WERI-Rb-1 (cell line): ENCODE data around the gene POC5.

ENCODE experiments used
- DNase-seq: peaks from one replicate; pipeline ENCODE4 v3.0.0-alpha.2; 2020
- H3K27ac ChIP-seq: fragments of 250-450 bp; sonication (Bioruptor Pico); 2 replicates; pipeline ENCODE4 v1.5.1; 2020; ENCODE audit warnings: mild to moderate bottlenecking, moderate library complexity
- H3K27me3 ChIP-seq: fragments of 250-450 bp; sonication (Bioruptor Pico); 2 replicates; pipeline ENCODE4 v1.5.1; 2021; ENCODE audit warnings: mild to moderate bottlenecking, low read depth, moderate library complexity; ENCODE audit not compliant: insufficient read depth, severe bottlenecking
- H3K36me3 ChIP-seq: fragments of 250-450 bp; sonication (Bioruptor Pico); 2 replicates; pipeline ENCODE4 v1.5.1; 2020; ENCODE audit warnings: mild to moderate bottlenecking, moderate library complexity
- H3K4me3 ChIP-seq: 2 replicates; pipeline ENCODE4 v1.5.1; 2011; ENCODE audit warnings: low read depth, mild to moderate bottlenecking, control low read depth, low read length
- H3K9me3 ChIP-seq: fragments of 250-450 bp; sonication (Bioruptor Pico); 2 replicates; pipeline ENCODE4 v1.5.1; 2021; ENCODE audit warnings: mild to moderate bottlenecking, moderate library complexity; ENCODE audit not compliant: severe bottlenecking
- CTCF ChIP-seq: IDR thresholded peaks from 2 replicates; pipeline ENCODE4 v1.5.1; 2011; ENCODE audit warnings: low read depth, mild to moderate bottlenecking, control low read depth, inconsistent platforms, low read length

Gene POC5

DNA sequence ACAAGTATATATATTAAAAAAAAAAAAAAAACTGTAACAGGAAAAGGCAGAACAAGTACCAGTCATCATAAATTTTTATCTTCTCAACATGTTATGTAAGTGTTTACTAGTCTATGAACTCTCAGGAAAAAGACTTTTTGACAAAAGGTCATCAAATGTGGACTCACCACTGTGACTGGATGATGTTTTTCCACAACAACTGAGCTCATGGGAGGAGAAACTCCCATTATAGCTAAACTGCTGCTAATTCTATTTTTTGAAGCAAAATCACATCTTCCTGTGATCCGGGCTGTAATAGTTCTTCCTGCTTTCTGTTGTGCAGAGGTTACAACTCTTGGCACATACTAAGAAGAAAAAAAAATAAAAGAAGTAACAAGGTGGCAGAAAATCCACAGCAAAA, 39.6 kb downstream of the POC5 start:
- Histone ChIP-seq H3K27me3 (no peaks in the 10 kb centered on the region), H3K36me3 (no peaks in the 10 kb centered on the region; the same call in 1 of the 2 replicates), H3K9me3 (no peaks in the 10 kb centered on the region), H3K27ac (no peak overlapping the region), H3K4me3 (no peak overlapping the region)
- no peak for TF ChIP-seq CTCF
- no peak for DNase-seq

GRCh38 chr5:75675783-75676182, 41.5 kb downstream of the POC5 start:
- no peak for TF ChIP-seq CTCF
- no peaks in the 10 kb centered on the region for H3K27me3 ChIP-seq
- H3K9me3 ChIP-seq: no peaks in the 10 kb centered on the region
- H3K27ac ChIP-seq: no peak overlapping the region
- DNase-seq: no peak
- no peak overlapping the region for H3K4me3 ChIP-seq
- no peaks in the 10 kb centered on the region; the same call in 1 of the 2 replicates for H3K36me3 ChIP-seq

DNA sequence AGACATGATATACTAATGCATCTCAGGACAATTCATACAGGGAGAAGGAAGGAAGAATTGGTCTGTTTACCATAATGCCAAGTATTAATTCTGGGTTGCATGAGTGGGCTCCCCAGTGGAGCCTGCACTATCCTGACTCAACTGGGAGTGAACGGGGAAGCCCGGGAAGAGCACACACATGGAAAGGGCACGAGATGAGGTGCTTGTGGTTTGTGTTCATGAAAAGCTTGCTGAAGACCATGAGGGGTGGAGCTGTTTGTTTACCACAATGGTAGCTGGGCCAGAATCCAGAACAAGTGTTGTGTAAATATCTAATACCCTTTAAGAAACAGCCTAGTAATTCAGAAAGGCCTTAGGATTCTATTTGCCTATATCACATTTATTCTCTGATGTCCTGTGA, 44.6 kb downstream of the POC5 start:
- H3K36me3 ChIP-seq: no peaks in the 10 kb centered on the region; the same call in 1 of the 2 replicates
- no peak overlapping the region for H3K4me3 ChIP-seq
- no peak for DNase-seq
- H3K27me3 ChIP-seq: no peaks in the 10 kb centered on the region
- H3K9me3 ChIP-seq: no peaks in the 10 kb centered on the region
- no peak overlapping the region for H3K27ac ChIP-seq
- no peak for TF ChIP-seq CTCF

DNA sequence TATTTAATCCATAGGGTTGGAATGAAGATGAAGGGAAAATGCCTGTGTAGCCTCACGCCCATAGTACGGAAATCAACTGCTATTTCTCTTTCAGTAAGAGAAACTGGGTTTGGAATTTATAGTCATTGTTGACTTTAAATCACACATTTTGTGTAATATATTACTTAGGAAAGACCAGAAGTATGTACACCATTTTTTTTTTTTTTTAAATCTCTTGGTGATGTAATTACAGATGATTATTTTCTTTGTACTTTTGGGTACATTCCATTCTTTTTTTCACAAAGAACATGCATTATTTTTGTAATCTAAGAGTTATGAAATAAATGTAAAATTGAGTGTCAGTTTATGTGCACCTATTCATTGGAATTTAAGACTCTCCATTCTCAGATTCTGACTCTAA, 45.7 kb downstream of the POC5 start:
- Histone ChIP-seq H3K4me3 (no peak overlapping the region), H3K36me3 (no peaks in the 10 kb centered on the region), H3K27ac (no peak overlapping the region), H3K27me3 (no peaks in the 10 kb centered on the region), H3K9me3 (no peaks in the 10 kb centered on the region)
- no peak for DNase-seq
- no peak for TF ChIP-seq CTCF

- Histone ChIP-seq H3K27me3 (no peaks in the 10 kb centered on the region), H3K4me3 (no peak overlapping the region), H3K36me3 (no peaks in the 10 kb centered on the region), H3K27ac (no peak overlapping the region), H3K9me3 (no peaks in the 10 kb centered on the region)
- DNase-seq: no peak
- no peak for TF ChIP-seq CTCF
Observed at GRCh38 chr5:75670577-75670976, 46.7 kb downstream of the POC5 start.

DNA sequence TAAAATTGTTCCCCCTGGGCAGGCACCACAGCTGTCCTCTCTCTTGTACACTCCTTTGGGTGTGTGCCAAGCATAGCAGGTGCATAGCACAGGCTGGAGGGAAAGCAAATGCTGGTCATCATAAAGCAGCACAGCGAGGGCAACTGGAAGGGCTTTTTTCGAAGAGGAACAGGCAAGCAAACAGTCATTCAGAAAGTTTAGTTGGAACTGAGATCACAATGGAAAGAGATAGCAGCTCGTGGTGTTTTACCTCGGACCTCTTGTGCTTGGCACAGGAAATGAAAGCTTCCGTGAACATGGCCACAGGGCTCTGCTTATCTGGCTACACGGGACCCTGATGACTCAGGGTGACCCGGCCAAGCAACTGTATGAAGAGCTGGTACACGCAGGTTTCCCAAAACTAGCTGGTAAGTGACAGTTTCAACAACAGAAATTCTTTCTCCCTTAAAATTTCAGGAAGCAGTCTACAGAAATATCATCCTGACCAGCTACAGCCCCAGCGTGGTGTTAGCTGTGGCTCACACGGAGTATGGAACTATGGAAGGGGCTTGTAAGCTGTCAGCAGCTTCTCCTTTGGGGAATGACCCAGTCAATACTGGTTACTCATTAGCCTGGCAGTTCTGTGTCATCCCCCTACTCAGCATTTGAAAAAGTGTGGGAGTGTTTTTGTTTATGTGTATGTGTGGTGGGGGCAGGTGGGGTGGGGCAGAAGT, 48.1 kb downstream of the POC5 start:
- no peaks in the 10 kb centered on the region for H3K36me3 ChIP-seq
- H3K4me3 ChIP-seq: no peak overlapping the region
- no peak for TF ChIP-seq CTCF
- no peak overlapping the region for H3K27ac ChIP-seq
- DNase-seq: no peak
- no peaks in the 10 kb centered on the region for H3K9me3 ChIP-seq
- no peaks in the 10 kb centered on the region for H3K27me3 ChIP-seq
